Gastrocnemius medialis (tissue), 4 donors: ENCODE measurements around the gene SMPD4. TPM values are rescaled to one million over a fixed set of nuclear protein-coding genes. Genes with fewer than 3 reads are reported as not detected.
"Not testable (repeated sequence)": the region's sequence is repeated elsewhere in the genome, so short reads cannot be mapped to it uniquely, and the experiment has no call there.

Experiments used
- ATAC-seq, 2 donors: fragments of 150-250 bp; one replicate each; pipeline ENCODE4 v1.9.1; 2016
- DNase-seq, 2 donors: peaks; one replicate each; pipeline ENCODE4 v3.0.0-alpha.2; 2019
- H3K27ac ChIP-seq, 4 donors: fragments of 200-600 bp; sonication (generic); 1 replicate in 1 of 4; 2 replicates in 3 of 4; pipeline ENCODE4 v1.5.1; 2016 to 2018; ENCODE audit warnings: mild to moderate bottlenecking in 2 of 4, moderate library complexity in 1 of 4
- H3K27me3 ChIP-seq, 3 donors: fragments of 200-600 bp; sonication (generic) in 2 of 3; 1 replicate in 1 of 3; 2 replicates in 2 of 3; pipeline versions ENCODE4 v1.5.1 to v1.6.0; 2016 to 2019; ENCODE audit warnings: mild to moderate bottlenecking in 1 of 3, moderate library complexity in 1 of 3
- H3K36me3 ChIP-seq, 2 donors: fragments of 200-600 bp; sonication (generic) in 1 of 2; one replicate each; pipeline ENCODE4 v1.5.1; 2017 to 2018
- H3K4me1 ChIP-seq, 2 donors: fragments of 200-600 bp; sonication (generic) in 1 of 2; one replicate each; pipeline ENCODE4 v1.5.1; 2016 to 2017; ENCODE audit warnings: mild to moderate bottlenecking in 2 of 2
- H3K4me3 ChIP-seq, 4 donors: fragments of 200-600 bp; sonication (generic) in 3 of 4; 1 replicate in 1 of 4; 2 replicates in 3 of 4; pipeline ENCODE4 v1.5.1; 2016 to 2019; ENCODE audit warnings: mild to moderate bottlenecking in 2 of 4
- H3K9me3 ChIP-seq, 3 donors: fragments of 200-600 bp; sonication (generic) in 2 of 3; 1 replicate in 1 of 3; 2 replicates in 2 of 3; pipeline ENCODE4 v1.5.1; 2016 to 2019
- POLR2A ChIP-seq, 2 donors: fragments of 450-650 bp; IDR thresholded peaks; one replicate each; pipeline ENCODE4 v1.6.1; 2017; ENCODE audit warnings: antibody characterized with exemption in 2 of 2, mild to moderate bottlenecking in 2 of 2, moderate library complexity in 2 of 2
- in situ Hi-C, 4 donors: fragments of 200-750 bp; cut with MboI; loops; one replicate each; pipeline versions ENCODE4 v1.15.0 to v1.8.0; 2017; ENCODE audit warnings: low sequenced_read_pairs in 4 of 4
- intact Hi-C: fragments of 100-400 bp; cut with DNase I; formaldehyde crosslinking; loops from one replicate; pipeline ENCODE4 v1.15.1; 2023; ENCODE audit warnings: low total_unique reads
- total RNA-seq, 4 donors: library from RNA; depleted of rRNA; stranded (reverse); fragments of >200 nt; gene quantifications; one replicate each; pipeline versions ENCODE4 v1.1.0 to v1.2.3, GENCODE V29; 2016
- TF ChIP-seq, protein P1 (sequence below), 5 experiments: fragments of 450-650 bp in 3 of 5; fragments of 200-600 bp in 2 of 5; sonication (generic) in 2 of 5; IDR thresholded peaks in 4 of 5; conservative IDR thresholded peaks in 1 of 5; 1 replicate in 4 of 5; 2 replicates in 1 of 5; pipeline ENCODE4 v1.5.1; 2016 to 2019; ENCODE audit warnings: antibody characterized with exemption in 5 of 5, mild to moderate bottlenecking in 3 of 5, moderate library complexity in 3 of 5

The SMPD4 gene
- total RNA-seq, 4 donors from 2014 or later = 19.5 to 33.4 (median 24.5) TPM

DNA sequence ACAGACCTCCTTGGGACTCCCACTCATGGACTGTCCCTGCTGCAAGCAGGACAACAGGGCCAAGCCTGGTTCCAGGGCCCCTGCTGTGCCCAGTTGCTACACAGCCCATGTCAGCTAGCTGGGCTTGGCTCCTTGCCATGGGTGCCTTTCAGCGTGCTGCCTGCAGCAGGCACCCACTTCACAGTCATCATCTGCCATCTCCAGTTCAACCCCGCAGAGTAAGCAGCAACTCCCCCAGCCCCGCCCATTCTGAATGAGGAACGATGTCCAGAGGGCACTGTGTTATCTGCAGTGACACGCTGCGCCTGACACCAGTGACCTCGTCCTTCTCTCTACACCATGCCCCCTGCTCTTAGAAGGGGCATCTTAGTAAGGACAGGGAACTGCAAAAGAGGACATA is 21.1 kb upstream of the SMPD4 start:
- not testable (repeated sequence) for H3K9me3 ChIP-seq, DNase-seq, ATAC-seq

DNA sequence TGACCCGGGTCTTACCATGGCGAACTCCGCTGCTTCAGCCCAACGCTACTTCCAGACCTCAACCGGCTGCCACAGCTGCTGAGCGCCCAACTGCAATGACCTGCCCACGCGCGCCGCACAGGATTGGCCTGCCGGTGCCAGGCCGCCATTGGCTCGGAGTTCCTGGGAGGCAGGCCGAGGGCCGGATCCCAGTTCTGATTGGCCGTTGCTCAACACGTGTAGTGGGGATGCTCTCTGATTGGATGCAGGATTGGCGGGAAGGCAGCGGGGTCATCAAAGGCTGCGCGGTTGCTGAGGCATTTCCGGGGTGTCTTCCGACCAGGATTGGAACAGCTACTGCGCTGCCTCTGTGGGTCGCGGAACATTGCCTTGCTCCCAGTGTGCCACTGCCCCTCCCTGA is 16.9 kb upstream of the SMPD4 start, which contains the start of gene TUBA3E:
TUBA3E (minus strand) TSS at position 97 of the 400 bp plus-strand sequence; CDS start at position 18, 79 bp downstream.
- H3K36me3 ChIP-seq = no peaks in the 10 kb centered on the region

More for the DNA sequence above, 21.1 kb upstream of the SMPD4 start:
- H3K27ac ChIP-seq, in situ Hi-C loops, H3K4me1 ChIP-seq, H3K4me3 ChIP-seq, intact Hi-C loops, H3K27me3 ChIP-seq, H3K36me3 ChIP-seq: not testable (repeated sequence)

DNA sequence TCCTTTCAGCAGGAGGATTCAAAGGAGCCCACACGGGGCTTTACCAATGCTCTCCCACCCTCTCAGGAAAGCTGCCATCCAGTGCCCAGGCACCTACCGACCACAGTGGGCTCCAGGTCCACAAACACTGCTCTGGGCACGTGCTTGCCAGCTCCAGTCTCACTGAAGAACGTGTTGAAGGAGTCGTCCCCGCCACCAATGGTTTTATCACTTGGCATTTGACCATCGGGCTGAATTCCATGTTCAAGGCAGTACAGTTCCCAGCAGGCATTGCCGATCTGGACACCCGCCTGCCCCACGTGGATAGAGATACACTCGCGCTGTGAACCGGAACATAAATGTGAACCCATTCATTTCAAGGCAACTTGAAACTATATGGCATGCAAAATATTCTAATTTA is 14.7 kb upstream of the SMPD4 start:
- not testable (repeated sequence) for ATAC-seq, H3K4me3 ChIP-seq

More for the DNA sequence above, 16.9 kb upstream of the SMPD4 start, which contains the start of gene TUBA3E:
- Histone ChIP-seq H3K4me1 (no peaks in the 10 kb centered on the region), H3K9me3 (no peaks in the 10 kb centered on the region), H3K27ac (no peak within 1 kb of the TSS), H3K27me3 (no peaks in the 10 kb centered on the region), H3K4me3 (no peak within 1 kb of the TSS)
- no peak for ATAC-seq
- TF ChIP-seq POLR2A (IDR thresholded peaks at IDR 0.05) = no peak
- TF ChIP-seq, protein P1, sequence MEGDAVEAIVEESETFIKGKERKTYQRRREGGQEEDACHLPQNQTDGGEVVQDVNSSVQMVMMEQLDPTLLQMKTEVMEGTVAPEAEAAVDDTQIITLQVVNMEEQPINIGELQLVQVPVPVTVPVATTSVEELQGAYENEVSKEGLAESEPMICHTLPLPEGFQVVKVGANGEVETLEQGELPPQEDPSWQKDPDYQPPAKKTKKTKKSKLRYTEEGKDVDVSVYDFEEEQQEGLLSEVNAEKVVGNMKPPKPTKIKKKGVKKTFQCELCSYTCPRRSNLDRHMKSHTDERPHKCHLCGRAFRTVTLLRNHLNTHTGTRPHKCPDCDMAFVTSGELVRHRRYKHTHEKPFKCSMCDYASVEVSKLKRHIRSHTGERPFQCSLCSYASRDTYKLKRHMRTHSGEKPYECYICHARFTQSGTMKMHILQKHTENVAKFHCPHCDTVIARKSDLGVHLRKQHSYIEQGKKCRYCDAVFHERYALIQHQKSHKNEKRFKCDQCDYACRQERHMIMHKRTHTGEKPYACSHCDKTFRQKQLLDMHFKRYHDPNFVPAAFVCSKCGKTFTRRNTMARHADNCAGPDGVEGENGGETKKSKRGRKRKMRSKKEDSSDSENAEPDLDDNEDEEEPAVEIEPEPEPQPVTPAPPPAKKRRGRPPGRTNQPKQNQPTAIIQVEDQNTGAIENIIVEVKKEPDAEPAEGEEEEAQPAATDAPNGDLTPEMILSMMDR (IDR thresholded peaks at IDR 0.05 in 4 of 5, conservative IDR thresholded peaks at IDR 0.05 in 1 of 5) = no peak
- in situ Hi-C loops (loop anchor here in 3 of 4 donors (25.0 kb wide), 1 partner anchor 139 kb away; the partner anchor contains the start of gene IMP4 (in 3 of the 3)), intact Hi-C loops (no loop called here)
- no peak for DNase-seq

DNA sequence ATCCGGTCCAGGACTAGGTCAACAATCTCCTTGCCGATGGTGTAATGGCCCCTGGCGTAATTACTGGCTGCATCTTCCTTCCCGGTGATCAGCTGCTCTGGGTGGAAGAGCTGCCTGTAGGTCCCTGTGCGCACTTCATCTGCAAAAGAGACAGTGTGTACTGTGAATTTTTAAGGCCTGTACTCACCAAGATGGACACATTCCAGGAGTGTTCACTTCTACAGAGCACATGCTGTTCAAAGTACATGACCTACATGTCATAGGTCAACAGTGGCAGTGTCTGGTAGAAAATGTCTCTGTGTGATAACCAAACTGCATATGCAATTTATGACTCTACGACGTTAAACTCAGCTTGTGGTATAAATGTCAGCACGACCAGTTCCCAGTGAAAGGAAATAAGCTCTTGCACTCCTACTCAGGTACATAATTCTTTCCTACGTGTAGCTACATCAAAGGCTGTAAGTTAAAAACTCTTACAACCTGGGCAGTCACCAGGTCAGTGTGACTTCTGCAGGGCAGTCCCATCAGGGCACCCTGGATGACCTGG is 13.8 kb upstream of the SMPD4 start:
- H3K9me3 ChIP-seq, H3K27me3 ChIP-seq, H3K4me3 ChIP-seq, ATAC-seq, H3K36me3 ChIP-seq, H3K27ac ChIP-seq, H3K4me1 ChIP-seq, DNase-seq, intact Hi-C loops: not testable (repeated sequence)
- in situ Hi-C loops = loop anchor here in 3 of 4 donors (25.0 kb wide), 1 partner anchor 142 kb away; the partner anchor contains the start of gene IMP4 (in 3 of the 3)

More for the DNA sequence above, 14.7 kb upstream of the SMPD4 start:
- intact Hi-C loops, DNase-seq, H3K27me3 ChIP-seq, H3K36me3 ChIP-seq, H3K27ac ChIP-seq, H3K9me3 ChIP-seq, H3K4me1 ChIP-seq: not testable (repeated sequence)
- in situ Hi-C loops = loop anchor here in 3 of 4 donors (25.0 kb wide), 1 partner anchor 141 kb away; the partner anchor contains the start of gene IMP4 (in 3 of the 3)

DNA sequence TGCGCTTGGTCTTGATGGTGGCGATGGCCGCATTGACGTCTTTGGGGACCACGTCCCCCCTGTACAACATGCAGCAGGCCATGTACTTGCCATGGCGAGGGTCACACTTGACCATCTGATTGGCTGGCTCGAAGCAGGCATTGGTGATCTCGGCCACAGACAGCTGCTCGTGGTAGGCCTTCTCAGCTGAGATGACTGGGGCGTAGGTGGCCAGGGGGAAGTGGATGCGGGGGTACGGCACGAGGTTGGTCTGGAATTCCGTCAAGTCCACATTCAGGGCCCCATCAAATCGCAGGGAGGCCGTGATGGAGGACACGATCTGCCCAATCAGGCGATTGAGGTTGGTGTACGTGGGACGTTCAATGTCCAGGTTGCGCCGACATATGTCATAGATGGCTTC is 12.4 kb upstream of the SMPD4 start:
- in situ Hi-C loops = loop anchor here in 3 of 4 donors (25.0 kb wide), 1 partner anchor 143 kb away; the partner anchor contains the start of gene IMP4 (in 3 of the 3)
- H3K4me3 ChIP-seq, H3K27me3 ChIP-seq, H3K36me3 ChIP-seq, H3K4me1 ChIP-seq, DNase-seq, H3K27ac ChIP-seq, ATAC-seq, intact Hi-C loops, H3K9me3 ChIP-seq: not testable (repeated sequence)

DNA sequence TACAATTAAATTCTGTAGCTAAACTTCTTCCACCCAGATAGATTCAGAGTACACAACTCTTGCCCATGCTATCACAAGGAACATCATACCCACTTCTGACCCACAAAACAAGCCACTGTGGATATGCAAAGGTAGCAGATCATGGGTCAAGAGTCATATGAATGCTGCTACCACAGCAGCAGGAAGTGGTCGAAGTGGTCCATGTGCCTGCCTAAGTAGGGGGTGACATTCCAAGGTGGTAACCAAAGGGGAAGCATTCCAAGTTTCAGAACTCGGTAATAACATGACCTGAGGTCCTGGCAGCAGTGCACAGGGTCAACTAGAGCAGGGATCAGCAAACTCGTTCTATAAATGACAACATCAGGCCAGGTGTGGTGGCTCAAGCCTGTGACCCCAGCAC is 11.0 kb upstream of the SMPD4 start:
- H3K4me1 ChIP-seq, ATAC-seq, intact Hi-C loops, H3K27ac ChIP-seq, H3K27me3 ChIP-seq, H3K36me3 ChIP-seq, H3K9me3 ChIP-seq, H3K4me3 ChIP-seq, DNase-seq: not testable (repeated sequence)
- in situ Hi-C loops = loop anchor here in 3 of 4 donors (25.0 kb wide), 1 partner anchor 145 kb away; the partner anchor contains the start of gene IMP4 (in 3 of the 3)

DNA sequence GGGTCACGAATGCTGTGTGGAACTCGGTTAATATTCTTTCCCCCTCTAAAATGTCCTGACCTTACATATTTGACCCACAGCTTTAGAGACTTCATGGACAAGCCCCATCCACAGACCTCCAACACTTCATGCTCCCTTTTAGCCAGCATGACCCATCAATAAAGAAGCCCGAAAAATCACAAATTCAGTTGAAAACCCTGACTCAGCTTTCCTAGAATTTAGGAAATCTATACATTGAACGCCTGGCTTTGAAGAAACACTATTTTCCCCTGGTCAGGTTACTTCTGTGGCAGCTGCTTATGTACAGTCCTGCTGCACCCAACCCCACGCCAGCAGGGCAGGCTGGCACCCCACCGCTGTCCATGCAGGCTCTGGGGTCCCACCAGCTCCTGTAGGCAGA is 9.9 kb upstream of the SMPD4 start:
- in situ Hi-C loops = loop anchor here in 3 of 4 donors (25.0 kb wide), 1 partner anchor 146 kb away; the partner anchor contains the start of gene IMP4 (in 3 of the 3)
- H3K36me3 ChIP-seq, H3K4me3 ChIP-seq, H3K27me3 ChIP-seq, intact Hi-C loops, H3K9me3 ChIP-seq, ATAC-seq, H3K27ac ChIP-seq, DNase-seq, H3K4me1 ChIP-seq: not testable (repeated sequence)
